Transverse colon (tissue), 4 donors: ENCODE results near the gene NUP214. TPM values are rescaled to one million over a fixed set of nuclear protein-coding genes. Genes with fewer than 3 reads are reported as not detected.

Source experiments
- DNase-seq: peaks from one replicate; pipeline ENCODE4 v3.0.0-alpha.2; 2019
- H3K27ac ChIP-seq, 4 donors: fragments of 200-600 bp; sonication (generic); 2 replicates each; pipeline ENCODE4 v1.5.1; 2016 to 2018; ENCODE audit warnings: inconsistent platforms in 4 of 4
- H3K27me3 ChIP-seq: fragments of 200-600 bp; sonication (generic); 2 replicates; pipeline ENCODE4 v1.5.1; 2017; ENCODE audit warnings: inconsistent platforms
- H3K36me3 ChIP-seq, 4 donors: fragments of 200-600 bp; sonication (generic); 2 replicates each; pipeline ENCODE4 v1.5.1; 2017 to 2019; ENCODE audit warnings: inconsistent platforms in 4 of 4
- H3K4me1 ChIP-seq, 4 donors: fragments of 200-600 bp; sonication (generic); 2 replicates each; pipeline ENCODE4 v1.5.1; 2017 to 2020; ENCODE audit warnings: inconsistent platforms in 4 of 4
- H3K4me3 ChIP-seq, 4 donors: fragments of 200-600 bp; sonication (generic); 1 replicate in 1 of 4; 2 replicates in 3 of 4; pipeline versions ENCODE4 v1.5.1 to v1.6.1; 2017 to 2019; ENCODE audit warnings: inconsistent platforms in 4 of 4
- H3K9me3 ChIP-seq, 2 donors: fragments of 200-600 bp; sonication (generic); 2 replicates each; pipeline ENCODE4 v1.5.1; 2017 to 2019; ENCODE audit warnings: inconsistent platforms in 2 of 2
- EP300 ChIP-seq: sonication (generic); formaldehyde crosslinking; IDR thresholded peaks from one replicate; pipeline ENCODE4 v1.6.1; 2017; ENCODE audit warnings: antibody characterized with exemption, low read depth
- POLR2A ChIP-seq: fragments of 450-650 bp; IDR thresholded peaks from one replicate; pipeline ENCODE4 v1.6.1; 2016; ENCODE audit warnings: antibody characterized with exemption, mild to moderate bottlenecking, moderate library complexity
- POLR2AphosphoS5 ChIP-seq, 3 donors: sonication (generic); formaldehyde crosslinking; IDR thresholded peaks; one replicate each; pipeline ENCODE4 v1.6.1; 2016; ENCODE audit warnings: antibody characterized with exemption in 3 of 3
- WGBS, 2 donors: methylation state at CpG; one replicate each; pipeline ENCODE4 v1.1.5; 2018; ENCODE audit warnings: low coverage in 1 of 2; 5-methylcytosine and 5-hydroxymethylcytosine counted together
- in situ Hi-C, 4 donors: fragments of 200-750 bp; cut with MboI; loops; one replicate each; pipeline versions ENCODE4 v1.15.0 to v1.15.1; 2017; ENCODE audit warnings: low sequenced_read_pairs in 3 of 4, low pct_ligation_motif_present in 1 of 4, low pct_unique_long_range_greater_than_20kb in 1 of 4
- intact Hi-C: fragments of 100-400 bp; cut with DNase I; formaldehyde crosslinking; loops from one replicate; pipeline ENCODE4 v1.15.1; 2023; ENCODE audit warnings: low total_unique reads
- total RNA-seq, 4 donors: library from RNA; depleted of rRNA; stranded (reverse); fragments of >200 nt; gene quantifications; one replicate each; pipeline ENCODE4 v1.1.0, GENCODE V29; 2016
- TF ChIP-seq, protein P1 (sequence below), 5 experiments: fragments of 200-600 bp in 3 of 5; fragments of 450-650 bp in 2 of 5; sonication (generic) in 3 of 5; IDR thresholded peaks; 1 replicate in 2 of 5; 2 replicates in 3 of 5; pipeline ENCODE4 v1.5.1; 2016 to 2017; ENCODE audit warnings: antibody characterized with exemption in 5 of 5, inconsistent platforms in 3 of 5, mild to moderate bottlenecking in 2 of 5, moderate library complexity in 1 of 5

Gene NUP214
- total RNA-seq, 4 donors from 2014 or later: 48.3 to 152 (median 85.9) TPM

- H3K9me3 ChIP-seq: no peaks in the 10 kb centered on the region
- WGBS, 2 donors: 68 to 80% methylated on average over 2 to 9 of the region's 9 CpGs
- in situ Hi-C loops (no loop called here), intact Hi-C loops (no loop called here)
- H3K27me3 ChIP-seq: peaks cover 3% of the 10 kb centered on the region
- H3K4me1 ChIP-seq: no peaks in the 10 kb centered on the region
- no peak for TF ChIP-seq POLR2A
- TF ChIP-seq POLR2AphosphoS5 (IDR thresholded peaks at IDR 0.05): no peak
- no peak for DNase-seq
- H3K36me3 ChIP-seq: no peaks in the 10 kb centered on the region
- H3K27ac ChIP-seq: no peak overlapping the region
- H3K4me3 ChIP-seq: no peak overlapping the region
Observed at GRCh38 chr9:131080589-131080988, 44.8 kb upstream of the NUP214 start.

DNA sequence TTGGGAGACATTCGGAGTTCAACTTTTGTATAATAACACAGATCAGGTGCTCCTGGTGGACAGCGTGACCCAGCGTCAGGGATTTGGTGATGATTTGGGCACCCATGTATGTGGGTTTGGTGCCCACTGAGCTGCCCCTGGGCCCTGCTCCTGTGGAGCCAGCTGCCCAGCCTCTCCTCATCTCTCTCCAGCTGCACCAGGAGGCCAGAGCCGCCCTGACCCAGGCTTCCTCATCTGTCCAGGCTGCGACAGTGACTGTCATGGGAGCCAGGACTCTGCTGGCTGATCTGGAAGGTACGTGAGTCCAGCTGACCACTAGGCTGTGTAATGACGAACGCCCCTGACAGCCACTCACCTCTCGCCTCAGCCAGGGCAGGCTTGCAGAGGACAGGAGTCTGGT lies 43.5 kb upstream of the NUP214 start:
- Histone ChIP-seq H3K27me3 (peaks cover 3% of the 10 kb centered on the region), H3K27ac (no peak overlapping the region), H3K36me3 (no peaks in the 10 kb centered on the region), H3K4me1 (no peaks in the 10 kb centered on the region), H3K9me3 (no peaks in the 10 kb centered on the region), H3K4me3 (no peak overlapping the region)
- no peak for TF ChIP-seq POLR2A
- TF ChIP-seq EP300: no peak
- TF ChIP-seq POLR2AphosphoS5 (IDR thresholded peaks at IDR 0.05): no peak
- TF ChIP-seq, protein P1, sequence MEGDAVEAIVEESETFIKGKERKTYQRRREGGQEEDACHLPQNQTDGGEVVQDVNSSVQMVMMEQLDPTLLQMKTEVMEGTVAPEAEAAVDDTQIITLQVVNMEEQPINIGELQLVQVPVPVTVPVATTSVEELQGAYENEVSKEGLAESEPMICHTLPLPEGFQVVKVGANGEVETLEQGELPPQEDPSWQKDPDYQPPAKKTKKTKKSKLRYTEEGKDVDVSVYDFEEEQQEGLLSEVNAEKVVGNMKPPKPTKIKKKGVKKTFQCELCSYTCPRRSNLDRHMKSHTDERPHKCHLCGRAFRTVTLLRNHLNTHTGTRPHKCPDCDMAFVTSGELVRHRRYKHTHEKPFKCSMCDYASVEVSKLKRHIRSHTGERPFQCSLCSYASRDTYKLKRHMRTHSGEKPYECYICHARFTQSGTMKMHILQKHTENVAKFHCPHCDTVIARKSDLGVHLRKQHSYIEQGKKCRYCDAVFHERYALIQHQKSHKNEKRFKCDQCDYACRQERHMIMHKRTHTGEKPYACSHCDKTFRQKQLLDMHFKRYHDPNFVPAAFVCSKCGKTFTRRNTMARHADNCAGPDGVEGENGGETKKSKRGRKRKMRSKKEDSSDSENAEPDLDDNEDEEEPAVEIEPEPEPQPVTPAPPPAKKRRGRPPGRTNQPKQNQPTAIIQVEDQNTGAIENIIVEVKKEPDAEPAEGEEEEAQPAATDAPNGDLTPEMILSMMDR (IDR thresholded peaks at IDR 0.05): no peak
- DNase-seq: no peak
- intact Hi-C loops: no loop called here
- 97% methylated on average over 8 of the region's 9 CpGs; no CpG with 5 or more reads in 1 of the 2 donors for WGBS, 2 donors
- in situ Hi-C loops: no loop called here

DNA sequence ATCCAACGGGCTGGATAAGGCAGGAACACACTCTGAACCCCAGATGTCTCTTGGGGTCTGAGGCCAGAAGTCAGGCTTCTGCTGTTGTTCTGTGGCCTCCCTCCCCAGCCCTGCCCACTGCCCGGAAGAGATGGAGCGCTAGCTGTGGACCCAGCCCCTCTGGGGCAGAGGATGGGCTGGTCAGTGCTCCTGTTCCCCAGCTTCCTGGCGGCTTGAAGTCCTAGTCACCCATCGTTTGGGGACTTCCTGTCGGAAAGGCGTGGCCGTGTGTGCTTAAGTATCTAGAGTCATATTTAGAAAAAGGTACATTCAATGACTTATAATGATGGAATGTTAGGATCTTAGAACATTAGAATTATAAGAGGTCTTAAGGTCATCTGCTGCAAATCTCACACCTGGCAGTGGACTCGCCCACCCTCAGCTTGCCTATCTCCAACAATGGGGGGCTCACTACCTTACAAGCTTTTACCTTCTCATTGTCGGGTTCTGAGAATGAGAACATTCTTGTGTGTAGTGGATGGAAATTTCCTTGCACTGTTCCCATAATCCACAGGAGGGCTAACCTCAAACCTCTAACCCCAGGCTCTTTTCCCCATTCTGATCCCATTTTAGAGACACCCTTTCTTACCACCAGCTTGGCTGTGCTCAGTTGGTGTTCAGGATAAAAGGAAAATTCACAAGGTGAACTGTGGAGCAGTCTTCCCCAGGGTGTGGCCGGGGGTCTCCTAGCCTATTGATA lies 42.4 kb upstream of the NUP214 start:
- H3K4me3 ChIP-seq: no peak overlapping the region
- no peaks in the 10 kb centered on the region for H3K4me1 ChIP-seq
- DNase-seq: no peak
- in situ Hi-C loops: no loop called here
- peaks cover 3% of the 10 kb centered on the region for H3K27me3 ChIP-seq
- 59 to 60% methylated on average over 1 to 11 of the region's 11 CpGs for WGBS, 2 donors
- H3K9me3 ChIP-seq: no peaks in the 10 kb centered on the region
- intact Hi-C loops: no loop called here
- H3K36me3 ChIP-seq: no peaks in the 10 kb centered on the region
- TF ChIP-seq, protein P1 (IDR thresholded peaks at IDR 0.05): no peak
- no peak for TF ChIP-seq EP300
- TF ChIP-seq POLR2AphosphoS5 (IDR thresholded peaks at IDR 0.05): no peak
- no peak for TF ChIP-seq POLR2A
- H3K27ac ChIP-seq: no peak overlapping the region

DNA sequence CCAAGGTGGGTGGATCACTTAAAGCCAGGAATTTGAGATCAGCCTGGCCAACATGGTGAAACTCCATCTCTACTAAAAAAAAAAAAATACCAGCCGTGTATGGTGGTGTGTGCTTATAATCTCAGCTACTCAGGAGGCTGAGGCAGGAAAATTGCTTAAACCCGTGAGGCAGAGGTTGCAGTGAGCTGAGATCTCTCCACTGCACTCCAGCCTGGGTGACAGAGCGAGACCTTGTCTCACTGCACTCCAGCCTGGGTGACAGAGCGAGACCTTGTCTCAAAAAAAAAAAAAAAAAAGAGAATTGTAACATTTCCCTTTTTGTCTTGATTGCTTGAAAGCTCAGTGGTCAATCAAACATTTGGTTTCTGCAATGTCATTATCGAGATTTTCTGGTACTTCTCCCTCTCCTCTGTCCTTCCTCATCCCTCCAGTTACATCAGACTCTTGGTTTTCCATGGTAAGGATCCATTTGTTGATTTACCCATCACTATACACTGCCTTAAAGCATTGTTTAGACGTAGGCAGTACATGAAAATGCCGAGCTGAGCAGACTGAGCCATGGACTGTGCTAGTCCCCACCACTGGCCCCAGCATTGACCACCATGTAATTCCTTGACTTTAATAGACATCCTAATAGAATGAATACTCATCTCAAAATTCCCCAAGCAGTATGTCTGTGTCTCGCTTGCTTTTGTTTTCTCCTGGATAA lies 40.6 kb upstream of the NUP214 start:
- intact Hi-C loops (no loop called here), in situ Hi-C loops (no loop called here)
- DNase-seq: no peak
- H3K9me3 ChIP-seq: no peaks in the 10 kb centered on the region
- H3K4me3 ChIP-seq: no peak overlapping the region
- H3K27me3 ChIP-seq: peaks cover 3% of the 10 kb centered on the region
- WGBS, 2 donors: 71 to 72% methylated on average over 5 to 8 of the region's 8 CpGs
- TF ChIP-seq POLR2AphosphoS5 (IDR thresholded peaks at IDR 0.05) (no peak), EP300 (no peak), POLR2A (no peak)
- TF ChIP-seq, protein P1 (IDR thresholded peaks at IDR 0.05): no peak
- H3K4me1 ChIP-seq: no peaks in the 10 kb centered on the region
- H3K36me3 ChIP-seq: no peaks in the 10 kb centered on the region
- no peak overlapping the region for H3K27ac ChIP-seq
